Measurements from ENCODE around the gene C8G.
A peak's percentile ranks its signal among the peaks of the same experiment; 100 is the strongest.

The C8G gene

GRCh38 chr9:136920734-136921231 lies 24.3 kb upstream of the C8G start:
- DNase-seq (ENCODE audit: low spot score) = no peak

GRCh38 chr9:136921307-136921706 lies 23.7 kb upstream of the C8G start:
- no peak for DNase-seq (ENCODE audit: low spot score)

- DNase-seq (ENCODE audit: low spot score) = no peak
These were observed 23.3 kb upstream of the C8G start for GRCh38 chr9:136921718-136922117.

- DNase-seq (ENCODE audit: low spot score) = no peak
These were observed 22.5 kb upstream of the C8G start for GRCh38 chr9:136922540-136922939.

- no peak for DNase-seq (ENCODE audit: low spot score)
These were observed 21.2 kb upstream of the C8G start for GRCh38 chr9:136923881-136924280.

- no peak for DNase-seq (ENCODE audit: low spot score)
These were observed 19.5 kb upstream of the C8G start for GRCh38 chr9:136925414-136926153.

GRCh38 chr9:136926154-136926704 lies 18.8 kb upstream of the C8G start:
- DNase-seq (ENCODE audit: low spot score) = no peak

- no peak for DNase-seq (ENCODE audit: low spot score)
These were observed 18.3 kb upstream of the C8G start for GRCh38 chr9:136926749-136927148.

- peak; percentile 62 for DNase-seq (ENCODE audit: low spot score)
These were observed 17.4 kb upstream of the C8G start for GRCh38 chr9:136927343-136928271.

GRCh38 chr9:136928591-136928990 lies 16.5 kb upstream of the C8G start:
- DNase-seq (ENCODE audit: low spot score) = no peak

GRCh38 chr9:136930014-136930413 lies 15.0 kb upstream of the C8G start:
- DNase-seq (ENCODE audit: low spot score) = no peak

GRCh38 chr9:136931611-136932130 lies 13.4 kb upstream of the C8G start:
- DNase-seq (ENCODE audit: low spot score) = no peak

GRCh38 chr9:136934277-136934676 lies 10.8 kb upstream of the C8G start:
- DNase-seq (ENCODE audit: low spot score) = no peak

GRCh38 chr9:136935651-136936050 lies 9.4 kb upstream of the C8G start:
- no peak for DNase-seq (ENCODE audit: low spot score)

GRCh38 chr9:136936645-136937170 lies 8.3 kb upstream of the C8G start:
- DNase-seq (ENCODE audit: low spot score) = no peak

GRCh38 chr9:136937186-136938001 lies 7.6 kb upstream of the C8G start:
- no peak for DNase-seq (ENCODE audit: low spot score)

- no peak for DNase-seq (ENCODE audit: low spot score)
These were observed 5.5 kb upstream of the C8G start for GRCh38 chr9:136939431-136939995.

GRCh38 chr9:136939996-136940525 lies 5.0 kb upstream of the C8G start:
- DNase-seq (ENCODE audit: low spot score) = no peak

- DNase-seq (ENCODE audit: low spot score) = no peak
These were observed 4.4 kb upstream of the C8G start for GRCh38 chr9:136940526-136941230.
